KOPT-K1 (cell line): ENCODE measurements around the gene ATAD3B.

Experiments used
- H3K27ac ChIP-seq: fragments of 200-600 bp; sonication (generic); 2 replicates; pipeline ENCODE4 v1.5.1; 2016; ENCODE audit warnings: antibody characterized with exemption, mild to moderate bottlenecking, low read depth, low read length; ENCODE audit not compliant: poor library complexity, severe bottlenecking
- H3K36me3 ChIP-seq: fragments of 200-600 bp; sonication (generic); 2 replicates; pipeline ENCODE4 v1.5.1; 2017; ENCODE audit warnings: antibody characterized with exemption, mild to moderate bottlenecking, low read length, moderate library complexity; ENCODE audit not compliant: insufficient read depth
- H3K9me3 ChIP-seq: fragments of 200-600 bp; sonication (generic); 2 replicates; pipeline ENCODE4 v1.5.1; 2017; ENCODE audit warnings: antibody characterized with exemption, low read length, mild to moderate bottlenecking; ENCODE audit not compliant: insufficient read depth, poor library complexity, severe bottlenecking

ATAD3B gene

GRCh38 chr1:1542766-1543705 lies 71.5 kb downstream of the ATAD3B start:
- H3K36me3 ChIP-seq: peaks cover 76% of the 10 kb centered on the region
- H3K9me3 ChIP-seq: no peaks in the 10 kb centered on the region
- no peak overlapping the region for H3K27ac ChIP-seq

GRCh38 chr1:1543706-1544099 lies 72.1 kb downstream of the ATAD3B start:
- H3K27ac ChIP-seq: no peak overlapping the region
- H3K9me3 ChIP-seq: no peaks in the 10 kb centered on the region
- peaks cover 73% of the 10 kb centered on the region for H3K36me3 ChIP-seq

- Histone ChIP-seq H3K9me3 (no peaks in the 10 kb centered on the region), H3K27ac (no peak overlapping the region), H3K36me3 (peaks cover 75% of the 10 kb centered on the region)
Measured at GRCh38 chr1:1544544-1544943, 73.0 kb downstream of the ATAD3B start.
